ENCODE data around the gene EXOC3. TPM values are rescaled to one million over a fixed set of nuclear protein-coding genes. Genes with fewer than 3 reads are reported as not detected.

EXOC3 gene
- total RNA-seq, 1 experiment from 2014 or later, result 55.0 TPM

- TF ChIP-seq, protein P1, sequence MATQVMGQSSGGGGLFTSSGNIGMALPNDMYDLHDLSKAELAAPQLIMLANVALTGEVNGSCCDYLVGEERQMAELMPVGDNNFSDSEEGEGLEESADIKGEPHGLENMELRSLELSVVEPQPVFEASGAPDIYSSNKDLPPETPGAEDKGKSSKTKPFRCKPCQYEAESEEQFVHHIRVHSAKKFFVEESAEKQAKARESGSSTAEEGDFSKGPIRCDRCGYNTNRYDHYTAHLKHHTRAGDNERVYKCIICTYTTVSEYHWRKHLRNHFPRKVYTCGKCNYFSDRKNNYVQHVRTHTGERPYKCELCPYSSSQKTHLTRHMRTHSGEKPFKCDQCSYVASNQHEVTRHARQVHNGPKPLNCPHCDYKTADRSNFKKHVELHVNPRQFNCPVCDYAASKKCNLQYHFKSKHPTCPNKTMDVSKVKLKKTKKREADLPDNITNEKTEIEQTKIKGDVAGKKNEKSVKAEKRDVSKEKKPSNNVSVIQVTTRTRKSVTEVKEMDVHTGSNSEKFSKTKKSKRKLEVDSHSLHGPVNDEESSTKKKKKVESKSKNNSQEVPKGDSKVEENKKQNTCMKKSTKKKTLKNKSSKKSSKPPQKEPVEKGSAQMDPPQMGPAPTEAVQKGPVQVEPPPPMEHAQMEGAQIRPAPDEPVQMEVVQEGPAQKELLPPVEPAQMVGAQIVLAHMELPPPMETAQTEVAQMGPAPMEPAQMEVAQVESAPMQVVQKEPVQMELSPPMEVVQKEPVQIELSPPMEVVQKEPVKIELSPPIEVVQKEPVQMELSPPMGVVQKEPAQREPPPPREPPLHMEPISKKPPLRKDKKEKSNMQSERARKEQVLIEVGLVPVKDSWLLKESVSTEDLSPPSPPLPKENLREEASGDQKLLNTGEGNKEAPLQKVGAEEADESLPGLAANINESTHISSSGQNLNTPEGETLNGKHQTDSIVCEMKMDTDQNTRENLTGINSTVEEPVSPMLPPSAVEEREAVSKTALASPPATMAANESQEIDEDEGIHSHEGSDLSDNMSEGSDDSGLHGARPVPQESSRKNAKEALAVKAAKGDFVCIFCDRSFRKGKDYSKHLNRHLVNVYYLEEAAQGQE (IDR thresholded peaks at IDR 0.05; ENCODE audit: insufficient read depth in 1 of 2, low read depth in 2 of 2, low read length in 1 of 2), result no peak
- TF ChIP-seq, protein P2, sequence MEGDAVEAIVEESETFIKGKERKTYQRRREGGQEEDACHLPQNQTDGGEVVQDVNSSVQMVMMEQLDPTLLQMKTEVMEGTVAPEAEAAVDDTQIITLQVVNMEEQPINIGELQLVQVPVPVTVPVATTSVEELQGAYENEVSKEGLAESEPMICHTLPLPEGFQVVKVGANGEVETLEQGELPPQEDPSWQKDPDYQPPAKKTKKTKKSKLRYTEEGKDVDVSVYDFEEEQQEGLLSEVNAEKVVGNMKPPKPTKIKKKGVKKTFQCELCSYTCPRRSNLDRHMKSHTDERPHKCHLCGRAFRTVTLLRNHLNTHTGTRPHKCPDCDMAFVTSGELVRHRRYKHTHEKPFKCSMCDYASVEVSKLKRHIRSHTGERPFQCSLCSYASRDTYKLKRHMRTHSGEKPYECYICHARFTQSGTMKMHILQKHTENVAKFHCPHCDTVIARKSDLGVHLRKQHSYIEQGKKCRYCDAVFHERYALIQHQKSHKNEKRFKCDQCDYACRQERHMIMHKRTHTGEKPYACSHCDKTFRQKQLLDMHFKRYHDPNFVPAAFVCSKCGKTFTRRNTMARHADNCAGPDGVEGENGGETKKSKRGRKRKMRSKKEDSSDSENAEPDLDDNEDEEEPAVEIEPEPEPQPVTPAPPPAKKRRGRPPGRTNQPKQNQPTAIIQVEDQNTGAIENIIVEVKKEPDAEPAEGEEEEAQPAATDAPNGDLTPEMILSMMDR (IDR thresholded peaks at IDR 0.05), result no peak
- TF ChIP-seq TCF7L2 (IDR thresholded peaks at IDR 0.05; ENCODE audit: low read depth, low read length), result no peak
- no peak for ATAC-seq
- BruUV-seq (replicated peaks), result no TSS peak
- CTCF ChIA-PET, result no interaction called here
- Histone ChIP-seq H3K9me3 (ENCODE audit: control insufficient read depth, insufficient read depth, low read depth, low read length) (no peaks in the 10 kb centered on the region), H3K27me3 (ENCODE audit: control insufficient read depth, insufficient read depth, low read length) (no peaks in the 10 kb centered on the region), H3K36me3 (ENCODE audit: control insufficient read depth, insufficient read depth, low read length) (peaks cover 9% of the 10 kb centered on the region), H3K27ac (ENCODE audit: low read length) (no peak overlapping the region), H3K4me1 (ENCODE audit: control insufficient read depth, insufficient read depth, low read length) (no peaks in the 10 kb centered on the region), H3K4me3 (ENCODE audit: low read depth in 2 of 2, low read length in 2 of 2) (no peak overlapping the region)
- POLR2A ChIA-PET, result interaction anchor here (0.6 kb wide), 1 partner anchor 148 kb away, joined by 4 read pairs; no protein-coding TSS in a partner anchor
- DNase-seq (ENCODE audit: low read depth, low spot score), result no peak
- intact Hi-C loops (cut with micrococcal nuclease; ENCODE audit: unreplicated experiment) (no loop called here), in situ Hi-C loops (cut with HindIII; ENCODE audit: low pct_unique_long_range_greater_than_20kb, low sequenced_read_pairs) (no loop called here)
Observed at GRCh38 chr5:463952-464351, 21.0 kb downstream of the EXOC3 start.

DNA sequence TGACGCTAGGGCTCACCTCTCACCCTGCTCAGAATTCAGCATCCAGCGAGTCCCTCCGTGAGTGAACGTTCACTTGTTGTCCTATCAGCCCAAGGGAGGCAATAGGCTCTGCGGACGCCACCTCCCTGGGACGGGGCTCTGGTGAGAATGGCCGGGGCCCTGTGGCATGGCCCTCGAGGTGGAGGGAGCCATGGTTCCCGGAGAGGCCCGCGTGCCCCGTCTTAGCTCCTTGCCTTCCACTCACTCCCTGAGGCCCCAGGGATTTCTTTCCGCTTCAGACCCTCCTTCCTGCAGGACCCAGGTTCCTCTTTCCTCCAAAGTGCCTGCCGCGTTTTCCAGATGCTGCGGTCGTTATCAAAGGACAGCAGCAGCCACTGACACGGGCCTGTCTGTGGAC, 21.5 kb downstream of the EXOC3 start:
- intact Hi-C loops (cut with micrococcal nuclease; ENCODE audit: unreplicated experiment), result no loop called here
- Histone ChIP-seq H3K27ac (ENCODE audit: low read length) (no peak overlapping the region), H3K4me1 (ENCODE audit: control insufficient read depth, insufficient read depth, low read length) (no peaks in the 10 kb centered on the region), H3K9me3 (ENCODE audit: control insufficient read depth, insufficient read depth, low read depth, low read length) (no peaks in the 10 kb centered on the region), H3K27me3 (ENCODE audit: control insufficient read depth, insufficient read depth, low read length) (no peaks in the 10 kb centered on the region), H3K36me3 (ENCODE audit: control insufficient read depth, insufficient read depth, low read length) (peaks cover 7% of the 10 kb centered on the region), H3K4me3 (ENCODE audit: low read depth in 2 of 2, low read length in 2 of 2) (no peak overlapping the region)
- BruUV-seq (replicated peaks), result no TSS peak
- TF ChIP-seq SIN3A (IDR thresholded peaks at IDR 0.05; ENCODE audit: borderline replicate concordance, insufficient read depth, low read depth, low read length), result no peak
- TF ChIP-seq TCF7L2 (IDR thresholded peaks at IDR 0.05; ENCODE audit: low read depth, low read length), result no peak
- TF ChIP-seq POLR2AphosphoS5 (IDR thresholded peaks at IDR 0.05; ENCODE audit: low read depth, low read length), result no peak
- TF ChIP-seq, protein P2 (IDR thresholded peaks at IDR 0.05), result no peak
- TF ChIP-seq, protein P1 (IDR thresholded peaks at IDR 0.05; ENCODE audit: insufficient read depth in 1 of 2, low read depth in 2 of 2, low read length in 1 of 2), result no peak
- DNase-seq (ENCODE audit: low read depth, low spot score), result no peak
- ChIA-PET CTCF (no interaction called here), POLR2A (no interaction called here)
- no peak for ATAC-seq
- in situ Hi-C loops (cut with HindIII; ENCODE audit: low pct_unique_long_range_greater_than_20kb, low sequenced_read_pairs), result no loop called here
